HFFc6 (cell line): ENCODE results near the gene PTAR1. TPM values are rescaled to one million over a fixed set of nuclear protein-coding genes. Genes with fewer than 3 reads are reported as not detected.
A peak's percentile ranks its signal among the peaks of the same experiment; 100 is the strongest.
"Not testable (repeated sequence)": the region's sequence is repeated elsewhere in the genome, so short reads cannot be mapped to it uniquely, and the experiment has no call there.

ENCODE experiments used
- DNase-seq: peaks from one replicate; pipeline ENCODE4 v3.0.0-alpha.2; 2018
- H3K27ac Mint-ChIP-seq: 2 replicates; pipeline ENCODE4 v1.8.0; 2020; ENCODE audit warnings: mild to moderate bottlenecking, mixed read lengths
- H3K27me3 Mint-ChIP-seq: 2 replicates; pipeline ENCODE4 v1.8.0; 2021; ENCODE audit warnings: mild to moderate bottlenecking, moderate library complexity, mixed read lengths; ENCODE audit not compliant: insufficient read depth
- H3K36me3 Mint-ChIP-seq: 2 replicates; pipeline ENCODE4 v1.8.0; 2021; ENCODE audit warnings: low read depth, mixed read lengths
- H3K4me1 Mint-ChIP-seq: 2 replicates; pipeline ENCODE4 v1.8.0; 2020; ENCODE audit warnings: low read depth, mixed read lengths
- H3K4me3 Mint-ChIP-seq: 2 replicates; pipeline ENCODE4 v1.8.0; 2020; ENCODE audit warnings: mild to moderate bottlenecking, moderate library complexity, mixed read lengths
- H3K9me3 Mint-ChIP-seq: 2 replicates; pipeline ENCODE4 v1.8.0; 2020; ENCODE audit warnings: mild to moderate bottlenecking, mixed read lengths
- total RNA-seq, 6 experiments: library from RNA; stranded (reverse); fragmentation: NEBNext Ultra II Directional; extraction: Animal tissue kit (Norgen Biotek cat#: 25700); gene quantifications; 2 replicates in 1 of 6; 3 replicates in 5 of 6; pipeline ENCODE4 v1.2.3, GENCODE V29; 2021
- TF ChIP-seq, protein P1 (sequence below): fragments of 200-600 bp; sonication (generic); IDR thresholded peaks from 2 replicates; pipeline ENCODE4 v1.5.0; 2021; ENCODE audit warnings: antibody characterized with exemption, mild to moderate bottlenecking

The PTAR1 gene
- total RNA-seq, 6 experiments from 2014 or later, result 49.8 to 61.3 (median 55.3) TPM

DNA sequence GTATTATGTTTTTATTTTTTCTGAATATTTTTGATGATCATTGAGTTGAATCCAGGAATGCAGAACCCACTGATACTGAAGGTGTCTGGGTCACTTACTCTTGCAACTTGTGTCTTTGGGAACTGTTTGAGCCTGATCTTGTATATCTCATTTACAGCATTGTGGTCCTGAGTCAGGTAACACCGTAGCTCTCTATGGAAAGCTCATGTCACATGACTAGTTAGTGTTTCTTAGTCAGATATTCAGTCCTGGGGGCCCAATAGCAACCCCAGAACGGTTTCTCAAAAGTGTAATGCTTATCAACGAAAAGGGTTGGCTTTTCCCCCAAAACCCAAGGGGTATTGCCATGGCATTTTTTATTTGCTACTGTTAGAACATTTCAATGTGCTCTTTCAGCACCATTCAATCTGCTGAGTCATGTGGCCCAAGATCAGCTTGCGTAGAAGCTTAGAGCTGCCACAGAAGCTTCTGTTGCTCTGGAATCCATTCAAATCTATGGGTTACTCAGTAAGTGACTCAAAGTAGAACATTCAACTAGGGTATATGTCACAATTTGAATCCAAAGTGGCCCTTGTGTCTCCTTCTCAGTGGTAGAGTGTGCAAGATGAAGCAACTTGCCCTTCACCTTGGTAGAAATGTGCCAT is 12.1 kb upstream of the PTAR1 start:
- Mint-ChIP-seq H3K27me3 (no peaks in the 10 kb centered on the region; the same call in 1 of the 2 replicates), H3K9me3 (peaks cover 5% of the 10 kb centered on the region; the same call in 1 of the 2 replicates), H3K4me3 (no peak overlapping the region), H3K4me1 (peaks cover 37% of the 10 kb centered on the region), H3K36me3 (peaks cover 6% of the 10 kb centered on the region; the same call in 1 of the 2 replicates), H3K27ac (peak overlapping the region; percentile 81)
- peak; percentile 87 for DNase-seq
- TF ChIP-seq, protein P1, sequence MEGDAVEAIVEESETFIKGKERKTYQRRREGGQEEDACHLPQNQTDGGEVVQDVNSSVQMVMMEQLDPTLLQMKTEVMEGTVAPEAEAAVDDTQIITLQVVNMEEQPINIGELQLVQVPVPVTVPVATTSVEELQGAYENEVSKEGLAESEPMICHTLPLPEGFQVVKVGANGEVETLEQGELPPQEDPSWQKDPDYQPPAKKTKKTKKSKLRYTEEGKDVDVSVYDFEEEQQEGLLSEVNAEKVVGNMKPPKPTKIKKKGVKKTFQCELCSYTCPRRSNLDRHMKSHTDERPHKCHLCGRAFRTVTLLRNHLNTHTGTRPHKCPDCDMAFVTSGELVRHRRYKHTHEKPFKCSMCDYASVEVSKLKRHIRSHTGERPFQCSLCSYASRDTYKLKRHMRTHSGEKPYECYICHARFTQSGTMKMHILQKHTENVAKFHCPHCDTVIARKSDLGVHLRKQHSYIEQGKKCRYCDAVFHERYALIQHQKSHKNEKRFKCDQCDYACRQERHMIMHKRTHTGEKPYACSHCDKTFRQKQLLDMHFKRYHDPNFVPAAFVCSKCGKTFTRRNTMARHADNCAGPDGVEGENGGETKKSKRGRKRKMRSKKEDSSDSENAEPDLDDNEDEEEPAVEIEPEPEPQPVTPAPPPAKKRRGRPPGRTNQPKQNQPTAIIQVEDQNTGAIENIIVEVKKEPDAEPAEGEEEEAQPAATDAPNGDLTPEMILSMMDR, result no peak

GRCh38 chr9:69768716-69769115 is 8.9 kb upstream of the PTAR1 start:
- H3K27me3 Mint-ChIP-seq, result no peaks in the 10 kb centered on the region; the same call in 1 of the 2 replicates
- H3K4me1 Mint-ChIP-seq, result peaks cover 40% of the 10 kb centered on the region
- peak; percentile 35 for DNase-seq
- H3K9me3 Mint-ChIP-seq, result peaks cover 5% of the 10 kb centered on the region; the same call in 1 of the 2 replicates
- H3K4me3 Mint-ChIP-seq, result no peak overlapping the region
- peaks cover 6% of the 10 kb centered on the region; the same call in 1 of the 2 replicates for H3K36me3 Mint-ChIP-seq
- TF ChIP-seq, protein P1, result no peak
- peak overlapping the region; percentile 40 for H3K27ac Mint-ChIP-seq

GRCh38 chr9:69768101-69768500 is 8.3 kb upstream of the PTAR1 start:
- no peaks in the 10 kb centered on the region; the same call in 1 of the 2 replicates for H3K27me3 Mint-ChIP-seq
- peaks cover 6% of the 10 kb centered on the region; the same call in 1 of the 2 replicates for H3K36me3 Mint-ChIP-seq
- H3K9me3 Mint-ChIP-seq, result peaks cover 5% of the 10 kb centered on the region; the same call in 1 of the 2 replicates
- no peak overlapping the region for H3K4me3 Mint-ChIP-seq
- no peak for DNase-seq
- TF ChIP-seq, protein P1, result no peak
- no peak overlapping the region for H3K27ac Mint-ChIP-seq
- peaks cover 40% of the 10 kb centered on the region for H3K4me1 Mint-ChIP-seq

DNA sequence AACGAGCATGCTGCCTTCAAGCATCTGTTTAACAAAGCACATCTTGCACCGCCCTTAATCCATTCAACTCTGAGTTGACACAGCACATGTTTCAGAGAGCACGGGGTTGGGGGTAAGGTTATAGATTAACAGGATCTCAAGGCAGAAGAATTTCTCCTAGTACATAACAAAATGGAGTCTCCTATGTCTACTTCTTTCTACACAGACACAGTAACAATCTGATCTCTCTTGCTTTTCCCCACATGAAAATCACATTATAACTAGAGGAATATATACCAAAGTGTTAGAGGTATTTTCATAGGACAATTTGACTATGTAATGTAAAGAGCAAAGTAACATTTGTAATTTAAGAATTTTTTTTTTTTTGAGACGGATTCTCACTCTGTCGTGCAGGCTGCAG is 4.1 kb upstream of the PTAR1 start:
- H3K36me3 Mint-ChIP-seq, H3K27me3 Mint-ChIP-seq, H3K9me3 Mint-ChIP-seq, DNase-seq, H3K4me3 Mint-ChIP-seq: not testable (repeated sequence)
- H3K27ac Mint-ChIP-seq, result peak overlapping the region; percentile 31; the same call in 1 of the 2 replicates
- H3K4me1 Mint-ChIP-seq, result peaks cover 40% of the 10 kb centered on the region

DNA sequence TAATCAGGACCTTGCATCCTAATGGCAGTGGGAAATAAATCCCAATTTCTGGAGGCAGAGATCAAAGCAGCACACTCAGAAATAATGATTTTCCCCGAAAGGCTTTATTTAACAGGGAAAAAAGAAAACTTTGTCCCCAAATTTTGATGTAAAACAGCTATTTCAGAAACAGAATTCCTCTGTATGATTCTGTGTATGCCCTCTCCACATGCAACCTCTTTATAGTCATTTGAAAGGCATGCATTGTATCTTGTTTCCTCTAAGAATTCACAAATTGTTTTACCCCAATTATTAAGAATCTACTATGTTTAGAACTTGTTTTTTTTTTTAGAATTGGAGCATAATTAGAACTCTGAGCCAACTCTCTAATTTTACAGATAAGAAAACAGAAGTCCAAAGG is 2.7 kb upstream of the PTAR1 start:
- no peaks in the 10 kb centered on the region for H3K9me3 Mint-ChIP-seq
- peak overlapping the region; percentile 52 for H3K27ac Mint-ChIP-seq
- TF ChIP-seq, protein P1, result no peak
- peaks cover 40% of the 10 kb centered on the region for H3K4me1 Mint-ChIP-seq
- no peak overlapping the region for H3K4me3 Mint-ChIP-seq
- peaks cover 6% of the 10 kb centered on the region for H3K36me3 Mint-ChIP-seq
- H3K27me3 Mint-ChIP-seq, result no peaks in the 10 kb centered on the region
- peak; percentile 19 for DNase-seq

DNA sequence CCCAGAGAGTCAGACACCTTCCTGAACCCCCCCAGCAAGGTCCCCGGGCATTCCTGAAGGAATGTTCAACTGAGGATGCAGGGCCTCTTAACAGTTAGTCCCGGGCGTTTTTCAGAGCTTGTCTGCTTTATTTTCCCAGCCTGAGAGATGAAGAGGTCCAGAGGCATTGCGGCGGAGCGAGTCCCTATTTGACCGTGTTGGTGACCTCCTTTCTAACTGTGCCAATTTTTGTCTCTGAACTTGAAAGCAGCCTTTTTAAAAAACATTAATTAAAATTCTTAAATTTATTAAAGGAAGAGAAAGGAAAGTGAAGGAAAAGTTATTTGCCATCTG is 433 bp upstream of the PTAR1 start:
- peak overlapping the region; percentile 96 for H3K27ac Mint-ChIP-seq
- H3K36me3 Mint-ChIP-seq, result peaks cover 6% of the 10 kb centered on the region
- TF ChIP-seq, protein P1, result no peak
- H3K4me1 Mint-ChIP-seq, result peaks cover 54% of the 10 kb centered on the region
- DNase-seq, result no peak
- H3K27me3 Mint-ChIP-seq, result no peaks in the 10 kb centered on the region
- H3K9me3 Mint-ChIP-seq, result no peaks in the 10 kb centered on the region
- H3K4me3 Mint-ChIP-seq, result peak overlapping the region; percentile 97
